ENCODE results near the gene STC2.
A peak's percentile ranks its signal among the peaks of the same experiment; 100 is the strongest.
"Not testable (repeated sequence)": the region's sequence is repeated elsewhere in the genome, so short reads cannot be mapped to it uniquely, and the experiment has no call there.

STC2 gene

GRCh38 chr5:173294673-173295320 lies 33.4 kb downstream of the STC2 start:
- DNase-seq (ENCODE audit: low read depth): no peak

- DNase-seq (ENCODE audit: low read depth): peak; percentile 67
Measured at GRCh38 chr5:173293817-173294672, 34.2 kb downstream of the STC2 start.

DNA sequence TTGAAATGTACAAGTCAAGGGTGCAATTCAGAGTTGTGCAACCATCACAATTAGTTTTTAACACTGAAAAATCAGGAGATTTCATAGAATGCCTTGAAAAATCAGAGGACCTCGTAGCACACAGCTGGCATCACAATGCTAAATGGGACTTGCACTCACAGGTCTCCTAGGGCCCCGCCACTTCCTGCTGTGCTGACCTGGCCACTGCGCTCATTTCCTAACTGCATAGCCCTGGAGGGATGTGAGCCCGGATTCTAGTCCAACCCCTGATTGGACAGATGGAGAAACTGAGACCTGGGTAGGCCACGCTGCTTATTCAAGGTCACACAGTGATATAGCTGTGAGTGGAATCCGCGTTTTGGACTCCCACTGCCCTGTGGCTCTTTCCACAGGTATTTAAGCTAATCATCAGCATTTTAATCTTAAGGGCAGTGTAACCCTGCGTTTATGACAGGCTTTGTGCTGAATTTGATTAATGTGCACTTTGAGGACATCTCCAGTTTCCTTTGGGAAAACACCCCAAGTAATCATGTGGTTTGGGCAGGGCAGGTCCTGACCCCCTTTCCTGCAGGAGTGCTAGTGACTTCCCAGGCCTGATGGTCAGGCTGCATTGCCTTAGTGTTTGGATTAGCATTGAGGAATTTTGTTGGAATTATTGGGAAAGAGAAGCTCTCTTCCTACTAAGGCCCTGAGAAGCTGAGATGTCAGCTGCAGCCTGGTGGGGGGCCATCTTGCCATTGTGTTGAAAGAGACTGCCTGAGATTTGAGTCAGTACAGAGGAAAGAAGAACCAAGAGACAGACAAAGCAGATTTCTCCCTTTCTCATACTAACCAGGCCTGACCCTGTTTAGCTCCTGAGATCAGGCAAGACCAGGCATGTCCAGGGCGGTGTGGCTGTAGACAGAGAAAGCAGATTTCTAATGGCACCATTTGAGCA lies 36.2 kb downstream of the STC2 start:
- peak; percentile 56 for DNase-seq (ENCODE audit: low read depth)

DNA sequence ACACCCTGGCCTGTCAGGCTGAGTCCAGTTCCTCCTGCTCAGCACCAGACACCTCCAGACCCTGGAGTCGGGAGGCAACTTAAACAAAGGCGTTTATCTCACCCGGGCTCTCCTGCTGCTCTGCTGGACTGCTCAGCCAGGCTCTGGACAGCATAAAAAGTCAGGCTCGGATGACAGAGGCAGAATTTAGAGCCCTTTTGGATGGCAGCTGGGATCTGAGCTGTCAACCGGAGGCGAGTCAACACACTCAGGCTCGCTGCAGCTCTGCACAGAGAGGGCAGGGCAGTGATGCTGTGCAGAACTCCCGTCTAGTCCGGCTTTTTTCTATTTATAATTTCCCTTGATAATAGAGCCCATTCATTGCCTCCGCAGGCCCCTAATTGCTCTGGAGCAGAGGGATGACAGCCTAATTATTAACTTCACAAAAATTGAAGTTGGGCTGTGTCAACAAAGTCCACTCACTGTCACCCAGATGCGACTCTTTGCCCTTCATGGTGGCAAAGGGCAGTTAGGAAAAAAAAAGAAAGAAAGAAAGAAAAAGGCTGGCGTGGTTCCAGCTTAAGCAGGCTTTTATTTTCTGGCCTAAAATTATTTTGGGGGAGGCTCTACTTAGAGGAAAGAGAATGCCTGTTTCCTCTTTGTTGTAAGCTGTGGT lies 37.6 kb downstream of the STC2 start:
- no peak for DNase-seq (ENCODE audit: low read depth)

DNA sequence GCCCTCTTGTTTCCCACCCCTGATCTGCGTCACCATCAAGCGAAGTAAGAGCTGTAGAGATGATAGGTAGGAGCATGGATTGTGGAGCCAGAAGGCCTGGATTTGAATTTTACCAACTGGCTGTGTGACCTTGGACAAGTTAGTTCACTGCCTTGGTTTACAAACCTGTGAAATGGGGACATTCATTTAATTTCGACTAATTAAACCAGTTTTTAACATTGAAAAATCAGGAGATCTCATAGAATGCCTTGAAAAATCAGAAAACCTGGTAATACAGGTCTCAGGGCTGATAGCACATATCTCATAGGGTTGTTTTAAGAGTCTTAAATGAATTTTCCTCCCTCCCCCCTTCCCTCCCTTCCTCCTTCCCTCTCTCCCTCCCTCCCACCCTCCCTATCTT lies 38.8 kb downstream of the STC2 start:
- no peak for DNase-seq (ENCODE audit: low read depth)

DNA sequence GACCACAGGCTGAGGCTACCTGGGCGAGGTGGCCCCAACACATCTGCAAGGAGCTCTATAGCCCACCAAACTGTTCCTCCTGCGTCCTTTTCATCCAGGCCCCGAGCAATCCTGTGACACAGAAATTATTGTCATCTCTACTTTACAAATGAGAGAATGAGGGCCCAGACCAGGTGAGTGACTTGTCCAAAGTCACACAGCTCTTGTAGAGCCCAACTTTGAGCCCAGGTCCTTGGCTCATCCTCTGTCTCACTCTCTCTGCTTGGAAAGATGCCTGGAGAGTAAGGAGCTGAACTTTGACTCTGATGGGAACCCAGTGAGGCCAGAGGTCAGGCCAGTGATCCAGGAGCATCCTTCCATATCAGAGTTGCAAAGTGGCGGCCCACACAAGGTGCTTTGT lies 39.6 kb downstream of the STC2 start:
- DNase-seq (ENCODE audit: low read depth): no peak

DNA sequence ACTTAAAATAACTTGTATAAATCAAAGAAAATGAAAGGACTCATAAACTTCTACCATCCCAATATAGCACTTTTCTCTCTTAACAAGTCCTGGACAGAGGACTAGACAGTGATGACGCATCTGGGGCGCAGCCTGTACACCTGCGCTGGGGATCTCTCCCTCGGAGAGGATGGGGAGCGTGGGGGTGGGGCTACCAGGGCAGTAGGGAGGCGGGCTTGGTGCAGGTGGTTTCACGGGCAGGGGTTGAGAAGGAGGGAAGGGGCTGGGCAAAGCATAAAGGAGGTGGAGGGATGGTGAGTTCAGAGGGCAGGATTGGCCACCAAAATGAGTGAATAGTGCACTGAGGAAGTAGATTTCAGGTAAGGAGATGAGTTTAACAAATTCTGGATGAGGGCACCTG lies 41.1 kb downstream of the STC2 start:
- no peak for DNase-seq (ENCODE audit: low read depth)

DNA sequence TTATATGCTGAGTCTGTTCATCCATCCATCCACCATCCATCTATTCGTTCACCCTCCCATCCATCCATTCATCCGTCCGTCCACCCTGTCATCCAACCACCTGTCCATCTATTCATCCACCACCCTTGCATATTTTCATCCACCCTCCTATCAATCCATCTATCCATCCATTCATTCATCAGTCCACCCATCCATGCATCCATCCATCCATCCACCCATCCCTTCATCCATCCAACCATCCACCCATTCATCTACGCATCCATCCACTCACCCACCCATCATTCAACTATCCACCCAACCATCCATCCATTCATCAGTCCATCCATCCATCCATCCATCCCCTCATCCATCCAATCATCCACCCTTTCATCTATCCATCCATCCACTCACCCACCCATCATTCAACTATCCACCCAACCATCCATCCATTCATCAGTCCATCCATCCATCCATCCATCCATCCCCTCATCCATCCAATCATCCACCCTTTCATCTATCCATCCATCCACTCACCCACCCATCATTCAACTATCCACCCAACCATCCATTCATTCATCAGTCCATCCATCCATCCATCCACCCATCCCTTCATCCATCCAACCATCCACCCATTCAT lies 43.8 kb downstream of the STC2 start:
- not testable (repeated sequence) for DNase-seq (ENCODE audit: low read depth)

- peak; percentile 68 for DNase-seq (ENCODE audit: low read depth)
Measured at GRCh38 chr5:173283318-173284288, 44.6 kb downstream of the STC2 start.

GRCh38 chr5:173282916-173283315 lies 45.3 kb downstream of the STC2 start:
- DNase-seq (ENCODE audit: low read depth): no peak

GRCh38 chr5:173281910-173282309 lies 46.3 kb downstream of the STC2 start:
- peak; percentile 28 for DNase-seq (ENCODE audit: low read depth)

- DNase-seq (ENCODE audit: low read depth): no peak
Measured at GRCh38 chr5:173279166-173279565, 49.0 kb downstream of the STC2 start.

DNA sequence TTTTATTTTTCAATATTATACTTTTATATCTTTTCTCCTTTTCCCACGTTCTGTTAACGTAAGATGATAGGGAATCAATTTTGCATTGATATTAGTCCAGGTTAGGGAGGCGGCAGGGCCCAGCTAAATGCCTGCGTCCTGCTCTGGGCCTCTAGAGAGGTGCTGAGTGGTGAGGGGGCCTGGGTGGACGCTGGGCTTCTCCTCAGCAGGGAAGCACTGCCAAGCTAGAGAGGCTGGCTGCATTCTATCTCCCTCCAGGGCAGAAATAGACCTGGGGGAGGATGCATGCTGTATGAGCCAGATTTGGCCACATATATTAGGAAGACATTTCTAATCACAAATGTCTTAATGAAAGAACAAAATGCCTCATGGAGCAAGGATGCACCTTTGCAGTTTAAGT lies 49.6 kb downstream of the STC2 start:
- no peak for DNase-seq (ENCODE audit: low read depth)

DNA sequence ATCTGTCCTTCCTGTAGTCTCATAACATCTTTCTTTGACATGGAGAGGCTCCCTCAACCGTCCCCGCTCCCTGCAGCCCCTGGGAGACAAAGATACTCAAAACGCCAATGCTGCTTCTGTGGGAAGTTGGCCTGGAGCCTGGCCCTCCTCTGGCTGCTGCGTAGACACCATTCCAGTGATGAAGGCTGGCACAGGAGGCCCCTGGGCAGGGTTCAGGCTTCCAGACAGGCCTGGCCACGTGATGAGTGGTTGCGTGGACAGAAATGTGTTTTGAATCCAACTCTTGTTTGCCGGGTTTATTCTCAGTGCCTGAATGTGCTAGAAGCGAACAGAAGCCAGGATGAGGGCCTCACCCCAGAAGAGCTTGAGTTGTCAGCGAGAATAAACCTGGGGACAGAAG lies 50.0 kb downstream of the STC2 start:
- no peak for DNase-seq (ENCODE audit: low read depth)

DNA sequence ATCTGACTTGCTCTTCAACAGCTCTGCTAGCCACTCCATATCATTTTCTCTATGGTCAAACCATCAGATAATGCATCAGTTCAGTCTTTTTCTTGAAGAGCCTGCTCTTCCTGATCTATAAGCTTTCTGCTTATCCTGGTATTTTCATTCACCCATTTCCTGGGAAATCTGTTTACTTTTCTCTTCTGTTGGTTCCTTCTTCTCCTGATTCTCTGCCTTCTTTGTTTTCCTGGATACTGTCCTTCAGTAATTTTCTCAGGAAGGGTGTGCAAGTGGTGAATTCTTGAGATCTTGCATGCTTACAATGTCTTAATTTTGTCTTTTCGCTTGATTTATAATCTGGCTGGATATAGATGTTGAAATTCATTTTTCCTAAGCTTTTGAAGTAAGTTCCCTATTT lies 53.4 kb downstream of the STC2 start:
- no peak for DNase-seq (ENCODE audit: low read depth)

DNA sequence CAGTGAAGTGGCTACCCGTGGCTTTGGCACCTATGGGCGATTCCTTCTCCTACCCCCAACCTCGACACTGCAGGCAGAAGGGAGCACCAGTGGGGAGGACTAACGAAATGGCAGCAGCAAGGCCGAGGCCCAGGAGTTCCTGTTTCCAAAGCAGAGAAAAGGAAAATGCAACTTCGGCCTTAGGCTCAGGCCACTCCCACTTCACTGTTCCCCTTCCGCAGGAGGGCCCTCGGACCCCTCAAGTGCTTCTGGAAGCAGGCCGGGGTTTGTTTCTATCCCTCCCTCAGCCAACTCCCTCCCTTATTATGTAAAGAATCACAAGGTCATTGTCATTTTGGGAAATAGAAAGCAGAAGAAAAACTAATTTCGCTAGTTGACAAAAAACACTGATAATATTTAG lies 56.8 kb downstream of the STC2 start:
- no peak for DNase-seq (ENCODE audit: low read depth)

DNA sequence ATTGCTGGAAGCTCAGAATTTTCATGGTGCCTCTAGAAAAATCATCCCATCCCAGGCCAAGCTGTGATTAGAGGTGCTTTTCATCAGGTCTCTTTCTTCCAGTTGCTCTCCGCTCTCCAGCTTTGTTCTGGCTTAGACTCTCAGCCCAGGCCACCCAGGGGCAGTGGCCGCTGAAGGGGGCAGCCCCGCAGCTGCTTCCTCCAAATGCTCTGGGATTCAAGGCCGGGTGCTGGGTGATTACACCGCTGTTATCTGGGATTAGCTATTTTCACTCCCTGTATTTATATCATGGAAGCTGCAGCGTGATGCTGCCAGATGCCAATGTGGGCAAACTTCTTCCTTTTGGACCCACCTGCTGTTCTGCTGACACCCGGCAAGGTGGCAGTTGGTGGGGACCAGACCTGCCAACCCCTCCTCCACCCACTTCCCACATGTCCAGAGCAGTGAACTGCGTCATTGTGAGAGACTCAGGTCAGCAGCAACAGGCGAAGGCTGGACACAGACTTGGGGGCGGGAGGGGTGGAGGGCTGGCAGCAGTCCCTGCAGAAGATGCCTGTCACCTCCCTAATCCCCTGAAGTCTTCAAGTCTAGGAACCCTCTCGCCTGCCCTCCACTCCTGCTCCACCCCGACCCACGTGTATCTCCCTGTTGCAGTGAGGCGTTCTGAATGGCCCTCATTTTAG lies 59.3 kb downstream of the STC2 start:
- no peak for DNase-seq (ENCODE audit: low read depth)

DNA sequence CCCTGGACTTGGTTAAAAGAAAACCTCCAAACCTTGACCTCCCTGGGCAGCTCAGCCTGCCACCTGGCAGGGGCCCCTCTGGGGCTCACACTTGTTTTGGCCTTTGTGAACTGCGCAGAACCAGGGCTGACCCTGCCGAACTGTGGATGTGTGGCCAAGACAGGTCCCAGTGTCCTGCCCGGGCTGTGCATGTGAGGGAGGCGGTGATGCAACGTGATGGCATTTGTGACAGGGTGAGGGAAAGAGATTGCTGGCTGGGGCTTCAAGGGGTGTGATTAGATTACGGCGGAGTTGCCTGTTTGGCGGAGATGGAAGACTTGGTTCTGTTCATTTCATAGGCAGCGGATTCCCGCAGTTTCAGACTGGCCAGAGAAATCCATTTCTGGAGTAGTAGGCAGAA lies 62.8 kb downstream of the STC2 start:
- DNase-seq (ENCODE audit: low read depth): no peak

All from iris pigment epithelial cell (primary cell).